Bronchial epithelial cell (primary cell): ENCODE results near the gene ADAD2. TPM values are rescaled to one million over a fixed set of nuclear protein-coding genes. Genes with fewer than 3 reads are reported as not detected.

Source experiments
- DNase-seq: peaks from one replicate; pipeline ENCODE4 v3.0.0-alpha.2; 2010; ENCODE audit warnings: low read depth
- FAIRE-seq: peaks from 2 replicates; lab custom pipeline; 2011; peaks lifted over from hg19 to GRCh38; lab: Jason Lieb, UNC
- H3K27me3 ChIP-seq: 2 replicates; pipeline ENCODE4 v1.5.1; 2011; ENCODE audit warnings: low read length; ENCODE audit not compliant: control insufficient read depth, insufficient read depth
- H3K36me3 ChIP-seq: 2 replicates; pipeline ENCODE4 v1.5.1; 2011; ENCODE audit warnings: low read length; ENCODE audit not compliant: control insufficient read depth, insufficient read depth
- H3K4me3 ChIP-seq: 2 replicates; pipeline ENCODE4 v1.5.1; 2011; ENCODE audit warnings: mild to moderate bottlenecking, low read depth, low read length, control low read depth
- total RNA-seq: library from RNA; depleted of rRNA; stranded (reverse); fragments of >200 nt; gene quantifications from 2 replicates; pipeline ENCODE4 v1.2.1, GENCODE V29; 2014
- TF ChIP-seq, protein P1 (sequence below): IDR thresholded peaks from 2 replicates; pipeline ENCODE4 v1.5.1; 2011; ENCODE audit warnings: mild to moderate bottlenecking, moderate library complexity, low read length, control low read depth, inconsistent platforms; ENCODE audit not compliant: insufficient read depth, severe bottlenecking

The ADAD2 gene
- total RNA-seq, 1 donor from 2014 or later = not detected

DNA sequence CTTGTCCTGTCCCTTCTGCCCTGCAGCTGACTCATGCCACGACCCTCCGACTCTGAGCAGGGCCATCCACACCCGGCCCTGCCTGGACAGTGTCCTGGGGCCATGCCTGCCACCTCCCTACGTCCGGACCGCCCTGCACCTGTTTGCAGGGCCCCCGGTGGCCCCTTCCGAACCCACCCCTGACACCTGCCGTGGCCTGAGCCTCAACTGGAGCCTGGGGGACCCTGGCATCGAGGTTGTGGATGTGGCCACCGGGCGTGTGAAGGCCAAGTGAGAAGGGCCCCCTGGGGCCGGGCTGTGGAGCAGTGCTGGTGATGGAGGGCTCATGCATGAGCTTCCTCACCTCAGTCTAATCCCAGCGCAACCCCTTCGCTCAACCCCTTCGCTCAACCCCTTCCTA lies 5.1 kb downstream of the ADAD2 start:
- peak overlapping the region; percentile 43 for H3K4me3 ChIP-seq
- FAIRE-seq (no peak), DNase-seq (no peak)
- no peaks in the 10 kb centered on the region for H3K27me3 ChIP-seq
- TF ChIP-seq, protein P1, sequence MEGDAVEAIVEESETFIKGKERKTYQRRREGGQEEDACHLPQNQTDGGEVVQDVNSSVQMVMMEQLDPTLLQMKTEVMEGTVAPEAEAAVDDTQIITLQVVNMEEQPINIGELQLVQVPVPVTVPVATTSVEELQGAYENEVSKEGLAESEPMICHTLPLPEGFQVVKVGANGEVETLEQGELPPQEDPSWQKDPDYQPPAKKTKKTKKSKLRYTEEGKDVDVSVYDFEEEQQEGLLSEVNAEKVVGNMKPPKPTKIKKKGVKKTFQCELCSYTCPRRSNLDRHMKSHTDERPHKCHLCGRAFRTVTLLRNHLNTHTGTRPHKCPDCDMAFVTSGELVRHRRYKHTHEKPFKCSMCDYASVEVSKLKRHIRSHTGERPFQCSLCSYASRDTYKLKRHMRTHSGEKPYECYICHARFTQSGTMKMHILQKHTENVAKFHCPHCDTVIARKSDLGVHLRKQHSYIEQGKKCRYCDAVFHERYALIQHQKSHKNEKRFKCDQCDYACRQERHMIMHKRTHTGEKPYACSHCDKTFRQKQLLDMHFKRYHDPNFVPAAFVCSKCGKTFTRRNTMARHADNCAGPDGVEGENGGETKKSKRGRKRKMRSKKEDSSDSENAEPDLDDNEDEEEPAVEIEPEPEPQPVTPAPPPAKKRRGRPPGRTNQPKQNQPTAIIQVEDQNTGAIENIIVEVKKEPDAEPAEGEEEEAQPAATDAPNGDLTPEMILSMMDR = no peak
- H3K36me3 ChIP-seq = no peaks in the 10 kb centered on the region

DNA sequence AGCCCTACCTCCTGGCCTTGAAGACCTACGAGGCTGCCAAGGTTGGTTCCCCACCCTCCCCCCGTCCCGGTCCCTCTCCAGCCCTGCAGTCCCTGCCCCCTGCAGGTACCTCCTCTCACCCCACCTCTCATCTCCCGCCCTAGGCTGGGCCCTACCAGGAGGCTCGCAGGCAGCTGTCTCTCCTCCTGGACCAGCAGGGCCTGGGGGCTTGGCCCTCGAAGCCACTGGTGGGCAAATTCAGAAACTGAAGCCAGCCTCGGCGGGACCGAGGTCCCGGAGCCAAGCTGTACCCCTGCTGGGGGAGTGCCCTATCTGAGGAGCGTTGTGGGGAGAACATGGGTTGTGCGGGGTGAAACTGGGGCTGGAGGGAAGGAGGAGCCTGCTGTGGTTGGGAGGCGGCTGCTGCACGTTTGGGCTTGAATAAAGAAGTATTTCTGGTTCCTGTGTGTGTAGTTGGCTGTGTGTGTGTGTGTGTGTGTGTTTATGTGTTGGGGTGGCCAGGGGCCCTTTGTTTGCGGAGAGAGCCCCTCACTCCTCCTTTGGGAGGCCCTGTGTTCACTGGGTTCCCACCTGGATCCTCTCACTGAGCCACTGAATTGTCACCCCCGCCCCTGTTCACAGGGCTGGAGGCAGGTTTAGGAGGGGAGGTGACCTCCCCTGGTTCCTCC lies 5.9 kb downstream of the ADAD2 start:
- TF ChIP-seq, protein P1 = no peak
- Histone ChIP-seq H3K27me3 (no peaks in the 10 kb centered on the region), H3K4me3 (peak overlapping the region; percentile 43), H3K36me3 (no peaks in the 10 kb centered on the region)
- peak; percentile 75 for DNase-seq
- FAIRE-seq = no peak

DNA sequence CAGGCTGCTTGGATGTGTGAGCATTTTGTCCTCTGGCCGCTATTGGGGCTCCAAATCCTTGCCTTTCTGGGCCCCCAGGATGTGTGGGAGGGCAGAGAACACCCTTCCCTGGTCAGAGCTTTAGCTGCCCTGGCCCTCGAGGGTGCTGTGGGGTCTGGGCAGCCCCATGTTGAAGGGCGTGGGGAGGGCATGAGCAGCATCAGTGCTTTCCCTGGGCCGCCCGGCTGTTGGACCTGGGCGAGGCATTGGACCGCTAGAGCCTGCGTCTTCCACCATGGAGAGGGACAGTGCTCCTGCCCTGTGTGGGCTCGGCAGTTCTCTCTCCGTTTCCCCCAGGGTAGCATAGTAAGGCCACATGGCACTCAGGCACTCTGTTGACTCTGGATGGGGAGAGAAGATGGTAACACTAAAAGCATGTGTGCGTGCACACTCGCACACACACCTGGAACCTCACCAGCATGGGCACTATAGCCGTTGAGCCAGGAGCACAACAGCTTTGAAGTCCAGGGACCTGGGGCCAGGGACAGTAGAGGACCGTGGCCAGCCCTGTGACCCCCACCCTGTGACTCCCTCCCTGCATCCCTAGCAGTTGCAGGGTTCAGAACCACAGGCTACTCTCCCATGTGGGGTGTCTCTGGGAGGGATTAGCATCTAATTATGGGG lies 6.6 kb downstream of the ADAD2 start:
- DNase-seq (no peak), FAIRE-seq (no peak)
- no peak overlapping the region for H3K4me3 ChIP-seq

DNA sequence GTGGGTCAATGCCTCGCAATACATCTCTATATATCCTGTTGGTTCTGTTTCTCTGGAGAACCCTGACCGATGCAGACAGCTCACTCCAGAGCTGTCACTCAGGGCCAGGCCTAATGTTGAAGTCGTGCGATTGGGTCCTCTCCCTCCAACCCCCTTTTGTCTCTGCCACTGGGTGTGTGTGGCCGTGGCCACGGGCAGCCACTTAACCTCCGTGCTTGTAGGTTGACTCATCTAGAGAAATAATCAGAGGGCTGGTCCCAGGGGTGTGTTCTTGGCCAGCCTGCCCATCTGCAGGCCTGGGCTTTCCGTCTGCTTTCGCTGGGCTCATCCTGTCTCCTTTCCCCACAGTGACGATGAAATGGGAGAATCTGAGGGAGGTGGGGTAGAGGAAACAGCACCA lies 7.4 kb downstream of the ADAD2 start:
- DNase-seq = peak; percentile 54
- FAIRE-seq = peak; percentile 47
- no peak overlapping the region for H3K4me3 ChIP-seq
- H3K27me3 ChIP-seq = no peaks in the 10 kb centered on the region
- H3K36me3 ChIP-seq = no peaks in the 10 kb centered on the region
- TF ChIP-seq, protein P1 = no peak

More for the DNA sequence above, 6.6 kb downstream of the ADAD2 start:
- Histone ChIP-seq H3K27me3 (no peaks in the 10 kb centered on the region), H3K36me3 (no peaks in the 10 kb centered on the region)
- TF ChIP-seq, protein P1 = no peak

DNA sequence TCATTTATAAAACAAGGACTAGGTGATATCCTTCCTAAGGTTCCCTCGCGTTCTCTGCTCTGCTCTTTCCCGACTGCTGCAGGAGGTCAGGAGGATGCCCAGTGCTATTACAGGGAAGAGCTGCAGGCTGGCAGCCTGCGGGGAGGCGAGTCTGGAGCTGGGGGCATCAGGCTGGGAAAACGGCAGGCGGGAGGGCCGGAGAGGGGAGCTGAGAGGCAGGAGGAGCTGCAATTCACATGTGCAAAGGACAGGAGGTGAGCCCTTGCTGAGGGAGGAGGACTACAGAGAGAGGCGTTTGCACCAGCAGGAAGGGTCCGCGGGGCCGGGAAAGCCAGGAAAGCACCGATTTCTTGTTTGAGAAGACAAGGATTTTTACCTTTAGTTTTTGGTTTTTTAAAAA lies 8.1 kb downstream of the ADAD2 start:
- H3K36me3 ChIP-seq = no peaks in the 10 kb centered on the region
- no peaks in the 10 kb centered on the region for H3K27me3 ChIP-seq
- TF ChIP-seq, protein P1 = no peak
- H3K4me3 ChIP-seq = no peak overlapping the region
- FAIRE-seq (no peak), DNase-seq (no peak)
